ENCODE data around the gene ATG10. TPM values are rescaled to one million over a fixed set of nuclear protein-coding genes. Genes with fewer than 3 reads are reported as not detected.

ATG10 gene
- total RNA-seq, 1 experiment from 2014 or later = 7.6 TPM

DNA sequence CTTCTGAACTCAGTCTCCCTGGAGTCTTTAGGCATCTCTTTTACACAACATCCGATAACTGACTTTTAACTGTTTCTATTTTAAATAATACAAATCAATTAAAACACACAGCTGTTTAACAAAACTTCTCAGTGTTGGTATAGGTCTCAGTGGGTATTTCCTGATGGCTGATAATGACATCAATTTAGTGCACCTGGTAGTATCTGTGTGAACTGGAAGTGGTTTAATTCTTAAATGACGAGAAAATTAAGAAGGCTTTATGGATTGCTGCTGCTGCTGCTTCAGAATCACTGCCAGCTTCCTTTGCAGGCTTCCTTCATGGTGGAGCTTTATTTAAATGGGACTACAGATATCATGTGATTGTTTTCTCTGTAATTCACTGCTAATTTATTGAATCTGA is 214.0 kb downstream of the ATG10 start:
- no peak overlapping the region for H4K8ac ChIP-seq (replicated peaks; ENCODE audit: insufficient read length, low read depth, low read length)
- no peak overlapping the region for H3K4ac ChIP-seq (ENCODE audit: low read depth, low read length)
- no peaks in the 10 kb centered on the region for H3K9me3 Mint-ChIP-seq
- H3T11ph ChIP-seq (ENCODE audit: low read length) = no peak overlapping the region
- H3K79me2 ChIP-seq (ENCODE audit: insufficient read depth, low read length) = no peaks in the 10 kb centered on the region
- no peak overlapping the region for H4K91ac ChIP-seq (ENCODE audit: insufficient read length, low read depth, low read length)
- no peaks in the 10 kb centered on the region for H3K4me1 ChIP-seq (ENCODE audit: insufficient read depth, low read length)
- no peak overlapping the region for H3K4me2 ChIP-seq (ENCODE audit: insufficient read depth, insufficient read length, low read length)
- H3K9me3 ChIP-seq (ENCODE audit: control insufficient read depth, low read depth, low read length) = no peaks in the 10 kb centered on the region
- no peak overlapping the region for H2AFZ ChIP-seq (ENCODE audit: low read length)
- no peaks in the 10 kb centered on the region; a peak in 1 of 7 replicates for H3K36me3 Mint-ChIP-seq (ENCODE audit: insufficient read depth in 1 of 3, low read depth in 3 of 3)
- H3K4me3 Mint-ChIP-seq = no peak overlapping the region
- no peak overlapping the region for H2BK20ac ChIP-seq (ENCODE audit: low read depth, low read length, poor library complexity, severe bottlenecking)
- no peak overlapping the region for H4K5ac ChIP-seq (ENCODE audit: insufficient read length, low read depth, low read length)
- no peak overlapping the region for H3K14ac ChIP-seq (ENCODE audit: insufficient read depth, low read length)
- H3K23ac ChIP-seq (ENCODE audit: insufficient read length, low read depth, low read length) = no peak overlapping the region
- WGBS (ENCODE audit: extremely low coverage, insufficient read length, low lambda C conversion rate) = 100% methylated on average over 1 of the region's 2 CpGs
- no peak overlapping the region for H2BK120ac ChIP-seq (ENCODE audit: low read depth, low read length, poor library complexity, severe bottlenecking)
- no peak overlapping the region for H2BK5ac ChIP-seq (ENCODE audit: insufficient read length, low read length)
- no peaks in the 10 kb centered on the region for H3K23me2 ChIP-seq (ENCODE audit: insufficient read length, low read depth, low read length, poor library complexity, severe bottlenecking)
- no peak overlapping the region for H2BK12ac ChIP-seq (ENCODE audit: insufficient read length, low read depth, low read length)
- no peaks in the 10 kb centered on the region for H4K20me1 ChIP-seq (ENCODE audit: control insufficient read depth, insufficient read depth, insufficient read length)
- TF ChIP-seq, protein P1, sequence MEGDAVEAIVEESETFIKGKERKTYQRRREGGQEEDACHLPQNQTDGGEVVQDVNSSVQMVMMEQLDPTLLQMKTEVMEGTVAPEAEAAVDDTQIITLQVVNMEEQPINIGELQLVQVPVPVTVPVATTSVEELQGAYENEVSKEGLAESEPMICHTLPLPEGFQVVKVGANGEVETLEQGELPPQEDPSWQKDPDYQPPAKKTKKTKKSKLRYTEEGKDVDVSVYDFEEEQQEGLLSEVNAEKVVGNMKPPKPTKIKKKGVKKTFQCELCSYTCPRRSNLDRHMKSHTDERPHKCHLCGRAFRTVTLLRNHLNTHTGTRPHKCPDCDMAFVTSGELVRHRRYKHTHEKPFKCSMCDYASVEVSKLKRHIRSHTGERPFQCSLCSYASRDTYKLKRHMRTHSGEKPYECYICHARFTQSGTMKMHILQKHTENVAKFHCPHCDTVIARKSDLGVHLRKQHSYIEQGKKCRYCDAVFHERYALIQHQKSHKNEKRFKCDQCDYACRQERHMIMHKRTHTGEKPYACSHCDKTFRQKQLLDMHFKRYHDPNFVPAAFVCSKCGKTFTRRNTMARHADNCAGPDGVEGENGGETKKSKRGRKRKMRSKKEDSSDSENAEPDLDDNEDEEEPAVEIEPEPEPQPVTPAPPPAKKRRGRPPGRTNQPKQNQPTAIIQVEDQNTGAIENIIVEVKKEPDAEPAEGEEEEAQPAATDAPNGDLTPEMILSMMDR (conservative IDR thresholded peaks at IDR 0.05) = no peak
- no peak for DNase-seq
- H2AK5ac ChIP-seq (ENCODE audit: insufficient read length, low read length) = no peak overlapping the region
- no peaks in the 10 kb centered on the region for H3K79me1 ChIP-seq (ENCODE audit: insufficient read depth, low read depth, low read length, poor library complexity, severe bottlenecking)
- H3K27me3 Mint-ChIP-seq (ENCODE audit: low read depth) = no peaks in the 10 kb centered on the region
- H3K27me3 ChIP-seq (ENCODE audit: insufficient read depth, low read length) = no peaks in the 10 kb centered on the region
- H3K56ac ChIP-seq (ENCODE audit: insufficient read length, low read depth, low read length) = no peak overlapping the region
- H3K27ac Mint-ChIP-seq = no peak overlapping the region
- H3K27ac ChIP-seq (ENCODE audit: insufficient read length, low read depth, low read length) = no peak overlapping the region
- no peak overlapping the region for H3K18ac ChIP-seq (ENCODE audit: insufficient read length, low read depth, low read length)
- H3K4me1 Mint-ChIP-seq = no peaks in the 10 kb centered on the region
- H3K9ac ChIP-seq (ENCODE audit: extremely low read depth, insufficient read length, low read length) = no peak overlapping the region
- H2BK15ac ChIP-seq (ENCODE audit: low read depth, low read length) = no peak overlapping the region

Measured in H9 (cell line).